WTC11 (cell line): ENCODE data around the gene GABRG2.

Source experiments
- CTCF ChIP-seq: fragments of 200-600 bp; IDR thresholded peaks from 2 replicates; pipeline ENCODE4 v1.8.0; 2022; ENCODE audit warnings: antibody characterized with exemption
- JUN ChIP-seq: sonication (generic); formaldehyde crosslinking; IDR thresholded peaks from 2 replicates; pipeline ENCODE4 v1.8.0; 2023; ENCODE audit warnings: mild to moderate bottlenecking, missing genetic modification reagents
- MAX ChIP-seq: sonication (generic); formaldehyde crosslinking; IDR thresholded peaks from 2 replicates; pipeline ENCODE4 v1.8.0; 2022; ENCODE audit warnings: mild to moderate bottlenecking, missing genetic modification reagents
- ZNF512 ChIP-seq: sonication (generic); formaldehyde crosslinking; IDR thresholded peaks from 2 replicates; pipeline ENCODE4 v1.8.1; 2022; ENCODE audit warnings: missing genetic modification reagents, borderline replicate concordance

GRCh38 chr5:162160401-162160800 lies 92.8 kb downstream of the GABRG2 start:
- TF ChIP-seq MAX (CRISPR knock-in tag) (no peak), ZNF512 (no peak), CTCF (no peak), JUN (no peak)
